ENCODE measurements around the gene FXYD2. TPM values are rescaled to one million over a fixed set of nuclear protein-coding genes. Genes with fewer than 3 reads are reported as not detected.

The FXYD2 gene
- total RNA-seq, 2 donors from 2014 or later: 0.59 to 0.78 TPM

DNA sequence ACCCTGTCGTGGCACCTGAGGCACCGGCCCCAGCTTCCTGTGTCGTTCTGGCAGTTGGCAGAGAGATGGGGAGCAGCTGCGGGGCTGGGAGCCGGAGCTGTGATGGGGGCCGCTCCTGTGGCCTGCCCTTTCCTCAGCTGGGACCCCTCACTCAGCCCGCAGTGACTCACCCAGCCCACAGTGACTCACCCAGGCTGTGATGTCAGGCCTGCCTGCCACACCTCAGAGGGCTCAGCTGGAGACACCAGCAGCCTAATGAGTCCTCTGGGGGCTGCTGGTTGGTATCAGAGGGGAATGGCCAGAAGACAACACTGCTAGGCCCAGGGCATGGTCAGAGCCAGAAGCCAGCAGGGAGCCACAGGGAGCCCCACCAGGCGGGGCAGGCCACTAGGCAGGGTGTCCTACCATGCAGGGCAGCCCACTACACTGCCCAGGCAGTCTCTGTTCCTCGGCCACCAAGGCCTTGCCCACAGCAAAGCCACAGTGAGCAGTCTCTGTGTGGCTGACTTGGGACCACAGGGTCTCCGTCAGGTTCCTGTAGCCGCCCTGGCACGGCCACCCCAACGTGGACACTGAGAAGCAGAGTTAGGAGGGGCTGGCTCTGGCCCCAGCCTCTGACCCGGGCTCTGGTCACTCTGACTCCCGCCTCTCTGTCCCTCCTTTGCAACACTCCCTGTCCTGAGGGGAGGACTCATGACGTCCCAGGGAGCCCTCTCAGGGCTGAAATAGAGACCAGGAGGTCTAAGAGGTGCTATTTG is 4.2 kb upstream of the FXYD2 start:
- Histone ChIP-seq H3K27me3 (no peaks in the 10 kb centered on the region), H3K36me3 (no peaks in the 10 kb centered on the region), H3K4me3 (no peak overlapping the region), H3K27ac (peak overlapping the region; percentile 46 to 63), H3K9me3 (no peaks in the 10 kb centered on the region), H3K4me1 (peaks cover 0 to 48% of the 10 kb centered on the region in 2 donors)
- TF ChIP-seq, protein P1, sequence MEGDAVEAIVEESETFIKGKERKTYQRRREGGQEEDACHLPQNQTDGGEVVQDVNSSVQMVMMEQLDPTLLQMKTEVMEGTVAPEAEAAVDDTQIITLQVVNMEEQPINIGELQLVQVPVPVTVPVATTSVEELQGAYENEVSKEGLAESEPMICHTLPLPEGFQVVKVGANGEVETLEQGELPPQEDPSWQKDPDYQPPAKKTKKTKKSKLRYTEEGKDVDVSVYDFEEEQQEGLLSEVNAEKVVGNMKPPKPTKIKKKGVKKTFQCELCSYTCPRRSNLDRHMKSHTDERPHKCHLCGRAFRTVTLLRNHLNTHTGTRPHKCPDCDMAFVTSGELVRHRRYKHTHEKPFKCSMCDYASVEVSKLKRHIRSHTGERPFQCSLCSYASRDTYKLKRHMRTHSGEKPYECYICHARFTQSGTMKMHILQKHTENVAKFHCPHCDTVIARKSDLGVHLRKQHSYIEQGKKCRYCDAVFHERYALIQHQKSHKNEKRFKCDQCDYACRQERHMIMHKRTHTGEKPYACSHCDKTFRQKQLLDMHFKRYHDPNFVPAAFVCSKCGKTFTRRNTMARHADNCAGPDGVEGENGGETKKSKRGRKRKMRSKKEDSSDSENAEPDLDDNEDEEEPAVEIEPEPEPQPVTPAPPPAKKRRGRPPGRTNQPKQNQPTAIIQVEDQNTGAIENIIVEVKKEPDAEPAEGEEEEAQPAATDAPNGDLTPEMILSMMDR (IDR thresholded peaks at IDR 0.05): no peak
- DNase-seq (ENCODE audit: low spot score): peak; percentile 84

DNA sequence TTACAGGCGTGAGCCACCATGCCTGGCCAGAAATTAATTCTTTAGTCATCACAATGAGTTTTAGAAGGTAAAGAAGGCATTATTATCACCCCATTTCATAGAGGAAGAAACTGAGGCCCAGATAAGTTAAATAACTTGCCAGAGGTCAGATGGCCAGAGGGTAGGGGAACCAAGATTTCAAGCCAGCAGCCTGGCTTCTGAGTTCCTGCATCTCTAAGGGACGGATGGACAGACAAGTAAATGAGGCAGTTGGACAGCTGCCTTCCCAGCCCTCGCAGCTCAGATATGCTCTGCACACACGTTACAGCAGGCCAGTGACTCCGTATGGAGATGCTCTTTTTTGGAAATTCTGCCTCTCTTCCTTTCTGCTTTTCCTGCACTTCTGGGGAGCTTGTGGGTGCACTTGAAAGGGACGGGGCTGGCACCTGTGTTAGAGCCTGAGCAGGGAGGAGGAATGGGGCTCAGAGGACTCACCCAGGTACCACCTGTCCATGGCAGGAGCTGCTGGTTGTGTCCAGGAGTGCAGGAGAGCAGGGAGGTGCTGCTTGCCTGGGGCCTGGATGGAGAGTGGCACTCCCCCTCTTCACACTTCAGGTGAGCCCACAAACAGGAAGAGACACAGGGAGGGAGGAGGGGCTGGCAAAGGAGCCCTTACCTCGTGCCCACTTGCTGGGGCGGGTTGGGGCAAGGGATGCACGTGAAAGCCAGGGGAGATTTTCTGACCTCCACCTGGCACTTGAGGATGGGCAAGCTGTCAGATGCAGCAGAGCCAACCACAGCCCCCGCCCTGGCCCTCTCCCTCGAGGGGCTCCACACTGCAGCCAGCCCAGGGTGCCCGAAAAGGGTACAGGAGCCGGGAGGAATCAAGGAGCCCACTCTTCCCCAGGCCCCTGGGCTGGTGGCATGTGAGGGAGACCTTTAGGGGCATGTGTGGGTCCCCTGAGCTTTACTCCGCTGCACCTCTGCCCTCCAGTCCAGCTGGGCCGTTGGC is 3.3 kb upstream of the FXYD2 start:
- no peaks in the 10 kb centered on the region for H3K27me3 ChIP-seq
- H3K27ac ChIP-seq: peak overlapping the region in 1 of 2 donors; percentile 63
- peaks cover 0 to 46% of the 10 kb centered on the region in 2 donors for H3K4me1 ChIP-seq
- no peaks in the 10 kb centered on the region for H3K36me3 ChIP-seq
- no peak for DNase-seq (ENCODE audit: low spot score)
- H3K4me3 ChIP-seq: no peak overlapping the region
- TF ChIP-seq, protein P1 (IDR thresholded peaks at IDR 0.05): no peak
- no peaks in the 10 kb centered on the region for H3K9me3 ChIP-seq

DNA sequence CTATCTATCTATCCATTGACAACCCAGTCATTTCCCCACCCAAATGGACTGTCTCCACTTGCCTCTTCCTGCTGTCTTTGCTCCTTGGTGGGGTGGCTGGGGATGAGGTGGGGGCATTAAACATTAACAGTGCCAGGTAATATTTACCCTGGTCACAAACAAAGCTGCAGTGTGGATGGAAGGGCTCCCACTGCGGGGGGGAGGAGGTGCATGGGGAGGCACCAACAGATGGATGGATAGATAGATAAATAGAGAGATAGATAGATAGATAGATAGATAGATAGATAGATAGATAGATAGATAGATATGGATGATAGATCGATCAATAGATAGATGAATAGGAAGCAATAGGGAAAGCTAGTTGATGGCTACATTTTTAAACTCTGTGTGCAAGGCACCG is 2.3 kb upstream of the FXYD2 start:
- H3K27me3 ChIP-seq: no peaks in the 10 kb centered on the region
- no peak for DNase-seq (ENCODE audit: low spot score)
- no peaks in the 10 kb centered on the region for H3K36me3 ChIP-seq
- TF ChIP-seq, protein P1 (IDR thresholded peaks at IDR 0.05): no peak
- H3K4me1 ChIP-seq: peaks cover 0 to 53% of the 10 kb centered on the region in 2 donors
- no peak overlapping the region for H3K4me3 ChIP-seq
- no peak overlapping the region for H3K27ac ChIP-seq
- no peaks in the 10 kb centered on the region for H3K9me3 ChIP-seq

DNA sequence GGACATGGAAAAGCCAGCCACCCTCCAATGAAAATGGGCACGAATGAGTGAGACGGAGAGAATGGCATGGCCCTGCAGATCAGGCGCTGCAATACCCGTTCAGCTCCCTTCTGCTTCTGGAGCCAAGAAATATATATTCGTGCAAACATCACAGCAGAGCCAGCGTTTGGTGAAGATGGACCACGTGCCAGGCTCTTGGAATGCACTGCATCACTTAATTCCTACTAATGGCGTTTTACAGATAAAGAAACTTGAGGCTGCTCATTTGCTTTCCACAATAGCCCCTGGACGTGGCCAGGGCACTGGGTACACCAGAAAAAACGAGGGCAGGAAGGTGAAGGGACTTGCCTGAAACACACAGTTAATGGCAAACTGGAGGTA is 1.6 kb upstream of the FXYD2 start:
- Histone ChIP-seq H3K9me3 (no peaks in the 10 kb centered on the region), H3K27ac (no peak overlapping the region), H3K27me3 (no peaks in the 10 kb centered on the region), H3K36me3 (no peaks in the 10 kb centered on the region), H3K4me1 (peaks cover 0 to 53% of the 10 kb centered on the region in 2 donors), H3K4me3 (no peak overlapping the region)
- DNase-seq (ENCODE audit: low spot score): no peak
- TF ChIP-seq, protein P1 (IDR thresholded peaks at IDR 0.05): no peak

DNA sequence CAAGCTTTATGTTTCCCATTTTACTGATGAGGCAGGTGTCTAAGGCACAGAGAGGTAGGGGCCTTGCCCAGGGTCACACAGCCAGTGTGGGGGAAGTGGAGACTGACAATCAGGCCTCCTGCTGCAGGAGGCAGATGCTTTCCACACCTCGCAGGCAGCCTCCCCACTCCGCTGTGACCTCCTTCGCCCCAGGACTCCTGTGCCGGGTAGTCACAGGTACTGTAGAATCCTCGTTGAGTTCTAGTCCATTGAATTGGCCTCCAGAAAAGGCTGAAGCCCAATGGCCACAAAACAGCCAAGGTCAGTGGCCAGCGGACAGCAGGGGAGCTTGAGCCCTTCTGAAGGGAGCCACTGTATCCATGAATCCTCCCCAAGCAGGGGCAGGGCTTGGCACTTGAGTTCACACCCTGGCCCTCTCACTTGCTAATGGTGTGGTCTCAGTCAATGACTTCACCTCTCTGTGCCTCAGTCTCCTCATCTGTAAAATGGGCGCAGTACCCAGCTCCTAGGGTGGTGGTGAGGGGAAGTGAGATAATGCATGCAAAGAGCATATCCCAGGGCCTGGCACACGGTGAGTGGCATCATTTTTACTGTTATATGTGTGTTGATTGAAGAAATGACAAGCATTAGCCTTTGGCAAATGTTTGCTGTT is 1.1 kb upstream of the FXYD2 start:
- H3K36me3 ChIP-seq: no peaks in the 10 kb centered on the region
- DNase-seq (ENCODE audit: low spot score): no peak
- H3K27ac ChIP-seq: peak overlapping the region; percentile 10 to 73
- H3K4me1 ChIP-seq: peaks cover 0 to 50% of the 10 kb centered on the region in 2 donors
- H3K9me3 ChIP-seq: no peaks in the 10 kb centered on the region
- H3K27me3 ChIP-seq: no peaks in the 10 kb centered on the region
- H3K4me3 ChIP-seq: no peak overlapping the region
- TF ChIP-seq, protein P1 (IDR thresholded peaks at IDR 0.05): no peak

Measured in right atrium auricular region (tissue), 2 donors.